OCI-M2 (cell line): Measurements from ENCODE around the gene RMRP.
"Not testable (repeated sequence)": the region's sequence is repeated elsewhere in the genome, so short reads cannot be mapped to it uniquely, and the experiment has no call there.

Experiments used
- DNase-seq: peaks from one replicate; lab custom pipeline; 2025; ENCODE audit not compliant: unreplicated experiment; lab: John Stamatoyannopoulos, UW

Gene RMRP

DNA sequence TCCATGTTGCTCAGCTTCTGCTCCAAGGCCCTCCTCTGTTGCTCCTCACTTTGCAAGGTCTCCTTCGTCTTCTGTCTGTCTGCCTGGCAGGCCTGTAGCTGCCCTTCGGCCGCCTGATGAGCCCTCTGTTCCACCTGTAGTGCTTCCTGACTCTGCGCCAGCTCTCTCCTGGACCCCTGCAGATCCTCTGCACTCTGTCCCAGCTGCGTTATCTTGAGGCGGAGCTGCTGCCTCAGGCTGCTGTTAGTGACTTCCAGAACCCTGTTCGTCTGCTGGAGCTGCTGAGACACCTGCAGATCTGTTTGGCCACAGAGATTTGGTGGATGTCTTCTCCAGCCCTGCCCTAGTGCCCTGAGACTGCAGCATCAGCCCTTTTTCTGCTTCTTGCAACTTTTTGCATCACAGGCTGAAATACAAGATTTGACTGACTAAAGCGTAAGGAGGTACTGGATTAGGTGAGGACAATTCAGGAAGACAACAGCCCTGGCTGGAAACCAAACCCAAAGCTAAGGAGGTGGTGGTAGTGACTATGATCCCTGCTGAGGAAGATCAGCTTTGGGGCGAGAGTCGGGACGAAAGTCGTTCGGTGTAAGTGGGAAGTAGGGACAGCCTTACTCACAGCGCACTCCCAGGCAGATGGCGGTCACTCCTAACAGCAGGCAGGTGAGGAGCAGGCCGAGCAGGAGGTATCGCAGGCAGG, 41.7 kb downstream of the RMRP start:
- no peak for DNase-seq

- DNase-seq = no peak
Measured at GRCh38 chr9:35612843-35613242, 45.0 kb downstream of the RMRP start.

DNA sequence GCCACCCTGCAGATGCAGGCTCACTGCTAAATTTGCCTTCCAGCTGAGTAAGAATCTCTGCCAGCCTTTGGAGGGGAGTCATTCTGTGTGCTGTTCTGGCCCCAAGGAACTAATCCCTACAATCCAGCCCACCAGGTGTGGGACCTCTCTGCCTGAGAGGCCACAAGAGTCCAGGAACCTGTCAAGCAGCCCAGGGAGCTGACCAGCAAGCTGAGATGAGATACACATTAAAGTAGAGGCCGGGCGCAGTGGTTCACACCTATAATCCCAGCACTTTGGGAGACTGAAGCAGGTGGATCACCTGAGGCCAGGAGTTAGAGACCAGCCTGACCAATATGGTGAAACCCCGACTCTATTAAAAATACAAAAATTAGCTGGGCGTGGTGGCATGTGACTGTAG, 45.8 kb downstream of the RMRP start:
- not testable (repeated sequence) for DNase-seq

GRCh38 chr9:35611230-35611797, 46.5 kb downstream of the RMRP start:
- DNase-seq = no peak

- DNase-seq = no peak
Measured at GRCh38 chr9:35609820-35610163, 48.0 kb downstream of the RMRP start.

DNA sequence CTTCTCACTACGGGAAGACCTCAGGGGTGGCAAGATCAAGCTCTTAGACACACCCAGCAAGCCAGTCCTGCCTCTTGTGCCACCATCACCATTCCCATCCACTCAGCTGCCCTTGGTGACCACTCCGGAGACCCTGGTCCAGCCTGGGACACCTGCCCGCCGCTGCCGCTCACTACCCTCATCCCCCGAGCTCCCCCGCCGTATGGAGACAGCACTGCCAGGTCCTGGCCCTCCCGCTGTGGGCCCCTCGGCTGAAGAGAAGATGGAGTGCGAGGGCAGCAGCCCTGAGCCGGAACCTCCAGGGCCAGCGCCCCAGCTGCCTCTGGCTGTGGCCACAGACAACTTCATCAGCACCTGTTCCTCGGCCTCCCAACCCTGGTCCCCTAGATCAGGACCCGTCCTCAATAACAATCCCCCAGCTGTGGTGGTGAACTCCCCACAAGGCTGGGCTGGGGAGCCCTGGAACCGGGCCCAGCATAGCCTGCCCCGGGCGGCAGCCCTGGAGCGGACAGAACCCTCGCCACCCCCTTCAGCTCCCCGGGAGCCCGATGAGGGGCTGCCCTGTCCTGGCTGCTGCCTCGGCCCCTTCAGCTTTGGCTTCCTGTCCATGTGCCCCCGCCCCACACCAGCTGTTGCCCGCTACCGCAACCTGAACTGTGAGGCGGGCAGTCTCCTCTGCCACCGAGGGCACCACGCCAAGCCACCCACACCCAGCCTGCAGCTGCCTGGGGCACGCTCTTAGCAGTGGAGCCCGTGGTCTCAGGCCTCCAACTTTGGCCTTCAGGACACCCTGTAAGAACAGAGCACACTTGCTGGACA, 48.6 kb downstream of the RMRP start:
- DNase-seq = no peak

- DNase-seq = no peak
Measured at GRCh38 chr9:35608221-35608620, 49.6 kb downstream of the RMRP start.
